NCI-H2171 treated with DMSO at 0.1 percent for 48 hours (cell line): Measurements from ENCODE around the gene CPED1.

Source experiments
- DNase-seq: peaks from one replicate; lab custom pipeline; 2025; lab: John Stamatoyannopoulos, UW

CPED1 gene

GRCh38 chr7:120988591-120989256, at the start of gene CPED1:
Gene CPED1 (plus strand): TSS chr7:120988711. CDS start chr7:120989622, 911 bp downstream.
- DNase-seq = no peak

- no peak for DNase-seq
These were observed 49.2 kb upstream of the CPED1 start for GRCh38 chr7:120939345-120939744.

- DNase-seq = peak; percentile 8
These were observed 47.4 kb upstream of the CPED1 start for GRCh38 chr7:120941064-120941463.

- DNase-seq = no peak
These were observed 46.7 kb upstream of the CPED1 start for GRCh38 chr7:120941856-120942255.

- no peak for DNase-seq
These were observed 45.6 kb upstream of the CPED1 start for GRCh38 chr7:120942861-120943260.

GRCh38 chr7:120944826-120945562, 43.5 kb upstream of the CPED1 start:
- DNase-seq = no peak

- no peak for DNase-seq
These were observed 40.5 kb upstream of the CPED1 start for GRCh38 chr7:120947980-120948379.

GRCh38 chr7:120949393-120949911, 39.1 kb upstream of the CPED1 start:
- DNase-seq = no peak

- DNase-seq = no peak
These were observed 38.4 kb upstream of the CPED1 start for GRCh38 chr7:120949998-120950538.

GRCh38 chr7:120950539-120951308, 37.8 kb upstream of the CPED1 start, which contains the start of gene ING3:
Gene ING3 (plus strand): TSS chr7:120950777. CDS start chr7:120950897, 120 bp downstream.
- DNase-seq = peak; percentile 97

- no peak for DNase-seq
These were observed 37.2 kb upstream of the CPED1 start for GRCh38 chr7:120951309-120951699.

- DNase-seq = no peak
These were observed 36.7 kb upstream of the CPED1 start for GRCh38 chr7:120951826-120952225.

- DNase-seq = no peak
These were observed 32.8 kb upstream of the CPED1 start for GRCh38 chr7:120955577-120956149.

- no peak for DNase-seq
These were observed 28.5 kb upstream of the CPED1 start for GRCh38 chr7:120959929-120960484.

GRCh38 chr7:120960714-120961113, 27.8 kb upstream of the CPED1 start:
- no peak for DNase-seq

GRCh38 chr7:120961638-120962173, 26.8 kb upstream of the CPED1 start:
- no peak for DNase-seq

GRCh38 chr7:120964088-120964487, 24.4 kb upstream of the CPED1 start:
- no peak for DNase-seq

GRCh38 chr7:120966961-120967360, 21.6 kb upstream of the CPED1 start:
- DNase-seq = peak; percentile 7

- no peak for DNase-seq
These were observed 14.7 kb upstream of the CPED1 start for GRCh38 chr7:120973849-120974248.

GRCh38 chr7:120979765-120980499, 8.6 kb upstream of the CPED1 start:
- no peak for DNase-seq

- no peak for DNase-seq
These were observed 7.4 kb upstream of the CPED1 start for GRCh38 chr7:120981117-120981516.
